H9 (cell line): ENCODE measurements around the gene CDH15. TPM values are rescaled to one million over a fixed set of nuclear protein-coding genes. Genes with fewer than 3 reads are reported as not detected.

Source experiments
- DNase-seq: peaks from one replicate; pipeline ENCODE4 v3.0.0-alpha.2; 2017
- H2AFZ ChIP-seq: one replicate; pipeline ENCODE4 v1.6.1; 2013; ENCODE audit warnings: mild to moderate bottlenecking, low read length, control low read depth, moderate library complexity
- H2AK5ac ChIP-seq: 2 replicates; pipeline ENCODE4 v1.6.1; 2013; ENCODE audit warnings: low read length, control low read depth, mixed read lengths; ENCODE audit not compliant: insufficient read length
- H2BK120ac ChIP-seq: one replicate; pipeline ENCODE4 v1.6.1; 2013; ENCODE audit warnings: low read depth, mild to moderate bottlenecking, low read length, control low read depth, inconsistent platforms; ENCODE audit not compliant: poor library complexity, severe bottlenecking
- H2BK12ac ChIP-seq: 2 replicates; pipeline ENCODE4 v1.6.1; 2013; ENCODE audit warnings: low read length, control low read depth, mixed read lengths, low read depth; ENCODE audit not compliant: insufficient read length
- H2BK15ac ChIP-seq: 2 replicates; pipeline ENCODE4 v1.6.1; 2013; ENCODE audit warnings: low read depth, low read length, control low read depth
- H2BK20ac ChIP-seq: one replicate; pipeline ENCODE4 v1.6.1; 2013; ENCODE audit warnings: low read depth, mild to moderate bottlenecking, low read length, control low read depth, inconsistent platforms; ENCODE audit not compliant: poor library complexity, severe bottlenecking
- H2BK5ac ChIP-seq: 2 replicates; pipeline ENCODE4 v1.6.1; 2013; ENCODE audit warnings: low read length, control low read depth, mixed read lengths; ENCODE audit not compliant: insufficient read length
- H3K14ac ChIP-seq: 2 replicates; pipeline ENCODE4 v1.6.1; 2013; ENCODE audit warnings: low read length, control low read depth; ENCODE audit not compliant: insufficient read depth
- H3K18ac ChIP-seq: 2 replicates; pipeline ENCODE4 v1.6.1; 2013; ENCODE audit warnings: low read depth, mild to moderate bottlenecking, mixed read lengths, low read length, control low read depth; ENCODE audit not compliant: insufficient read length
- H3K23ac ChIP-seq: 2 replicates; pipeline ENCODE4 v1.6.1; 2013; ENCODE audit warnings: low read length, control low read depth, mixed read lengths, low read depth; ENCODE audit not compliant: insufficient read length
- H3K23me2 ChIP-seq: 2 replicates; pipeline ENCODE4 v1.6.1; 2013; ENCODE audit warnings: low read depth, mild to moderate bottlenecking, mixed read lengths, low read length, control low read depth; ENCODE audit not compliant: insufficient read length, poor library complexity, severe bottlenecking
- H3K27ac ChIP-seq: 2 replicates; pipeline ENCODE4 v1.5.1; 2013; ENCODE audit warnings: low read length, control low read depth, mixed read lengths, low read depth; ENCODE audit not compliant: insufficient read length
- H3K27me3 ChIP-seq: 2 replicates; pipeline ENCODE4 v1.6.1; 2013; ENCODE audit warnings: low read length, control low read depth, inconsistent platforms; ENCODE audit not compliant: insufficient read depth
- H3K4ac ChIP-seq: 2 replicates; pipeline ENCODE4 v1.6.1; 2013; ENCODE audit warnings: low read depth, mild to moderate bottlenecking, control low read depth, inconsistent platforms, low read length, moderate library complexity
- H3K4me1 ChIP-seq: 2 replicates; pipeline ENCODE4 v1.6.1; 2013; ENCODE audit warnings: low read length, control low read depth, inconsistent platforms; ENCODE audit not compliant: insufficient read depth
- H3K4me2 ChIP-seq: 2 replicates; pipeline ENCODE4 v1.6.1; 2013; ENCODE audit warnings: low read length, control low read depth, mixed read lengths; ENCODE audit not compliant: insufficient read length, insufficient read depth
- H3K56ac ChIP-seq: 2 replicates; pipeline ENCODE4 v1.6.1; 2013; ENCODE audit warnings: low read depth, mild to moderate bottlenecking, mixed read lengths, low read length, control low read depth; ENCODE audit not compliant: insufficient read length
- H3K79me1 ChIP-seq: 2 replicates; pipeline ENCODE4 v1.6.1; 2013; ENCODE audit warnings: low read depth, mild to moderate bottlenecking, moderate library complexity, low read length, control low read depth, inconsistent platforms; ENCODE audit not compliant: insufficient read depth, poor library complexity, severe bottlenecking
- H3K79me2 ChIP-seq: 2 replicates; pipeline ENCODE4 v1.6.1; 2013; ENCODE audit warnings: low read length, control low read depth, inconsistent platforms; ENCODE audit not compliant: insufficient read depth
- H3K9ac ChIP-seq: 2 replicates; pipeline ENCODE4 v1.6.1; 2013; ENCODE audit warnings: low read length, control low read depth, mixed read lengths; ENCODE audit not compliant: insufficient read length; ENCODE audit errors: extremely low read depth
- H3K9me3 ChIP-seq: one replicate; pipeline ENCODE4 v1.6.1; 2013; ENCODE audit warnings: low read depth, low read length, inconsistent platforms; ENCODE audit not compliant: control insufficient read depth
- H3T11ph ChIP-seq: one replicate; pipeline ENCODE4 v1.6.1; 2013; ENCODE audit warnings: mild to moderate bottlenecking, low read length, control low read depth, inconsistent platforms
- H4K20me1 ChIP-seq: one replicate; pipeline ENCODE4 v1.6.1; 2013; ENCODE audit not compliant: control insufficient read depth, insufficient read length, insufficient read depth
- H4K5ac ChIP-seq: 2 replicates; pipeline ENCODE4 v1.6.1; 2013; ENCODE audit warnings: low read depth, mild to moderate bottlenecking, mixed read lengths, low read length, control low read depth; ENCODE audit not compliant: insufficient read length
- H4K8ac ChIP-seq: replicated peaks from 2 replicates; pipeline ENCODE4 v1.6.1; 2013; ENCODE audit warnings: low read length, control low read depth, mixed read lengths, low read depth; ENCODE audit not compliant: insufficient read length
- H4K91ac ChIP-seq: 2 replicates; pipeline ENCODE4 v1.6.1; 2013; ENCODE audit warnings: low read depth, mild to moderate bottlenecking, moderate library complexity, mixed read lengths, low read length, control low read depth; ENCODE audit not compliant: insufficient read length
- H3K27ac Mint-ChIP-seq, 3 experiments: 2 replicates in 2 of 3; 3 replicates in 1 of 3; pipeline ENCODE4 v1.8.0; 2020 to 2021; ENCODE audit warnings: mixed read lengths in 3 of 3, mild to moderate bottlenecking in 1 of 3, moderate library complexity in 1 of 3
- H3K27me3 Mint-ChIP-seq: 2 replicates; pipeline ENCODE4 v1.8.0; 2021; ENCODE audit warnings: low read depth, mild to moderate bottlenecking, moderate library complexity, mixed read lengths
- H3K36me3 Mint-ChIP-seq, 3 experiments: 2 replicates in 2 of 3; 3 replicates in 1 of 3; pipeline ENCODE4 v1.8.0; 2020 to 2021; ENCODE audit warnings: low read depth in 3 of 3, mixed read lengths in 3 of 3; ENCODE audit not compliant: insufficient read depth in 1 of 3
- H3K4me1 Mint-ChIP-seq, 2 experiments: 2 replicates each; pipeline ENCODE4 v1.8.0; 2020; ENCODE audit warnings: mixed read lengths in 2 of 2
- H3K4me3 Mint-ChIP-seq, 2 experiments: 2 replicates in 1 of 2; 3 replicates in 1 of 2; pipeline ENCODE4 v1.8.0; 2020 to 2021; ENCODE audit warnings: mild to moderate bottlenecking in 2 of 2, mixed read lengths in 2 of 2, moderate library complexity in 1 of 2
- H3K9me3 Mint-ChIP-seq, 2 experiments: 2 replicates in 1 of 2; 3 replicates in 1 of 2; pipeline ENCODE4 v1.8.0; 2020; ENCODE audit warnings: mild to moderate bottlenecking in 2 of 2, mixed read lengths in 2 of 2, moderate library complexity in 1 of 2
- CTCF ChIP-seq: fragments of 200-600 bp; sonication (generic); conservative IDR thresholded peaks from 3 replicates; pipeline ENCODE4 v1.8.0; 2021; ENCODE audit warnings: antibody characterized with exemption, mild to moderate bottlenecking
- WGBS: extraction: QIAGEN DNeasy Blood & Tissue Kit; methylation state at CpG from one replicate; pipeline ENCODE4 v1.1.7; 2013; ENCODE audit warnings: missing lambda C conversion rate, low lambda C conversion rate, mixed read lengths; ENCODE audit not compliant: insufficient read length; ENCODE audit errors: extremely low coverage; 5-methylcytosine and 5-hydroxymethylcytosine counted together
- total RNA-seq: library from RNA; stranded (reverse); gene quantifications from 2 replicates; pipeline ENCODE4 v1.2.1, GENCODE V29; 2021

Gene CDH15
- total RNA-seq, 1 experiment from 2014 or later = 0.28 TPM

GRCh38 chr16:89131783-89132182 lies 39.8 kb upstream of the CDH15 start:
- Histone ChIP-seq H3K4me2 (no peak overlapping the region), H3K56ac (no peak overlapping the region), H3K9me3 (no peaks in the 10 kb centered on the region), H2BK120ac (no peak overlapping the region), H4K5ac (no peak overlapping the region), H3K18ac (no peak overlapping the region), H2BK5ac (no peak overlapping the region), H3T11ph (no peak overlapping the region), H4K20me1 (no peaks in the 10 kb centered on the region), H2AFZ (no peak overlapping the region), H3K4ac (no peak overlapping the region), H3K23me2 (no peaks in the 10 kb centered on the region), H4K91ac (no peak overlapping the region), H3K27ac (no peak overlapping the region), H3K4me1 (no peaks in the 10 kb centered on the region), H4K8ac (no peak overlapping the region), H2AK5ac (no peak overlapping the region), H2BK15ac (no peak overlapping the region), H3K79me2 (no peaks in the 10 kb centered on the region), H3K14ac (no peak overlapping the region), H3K27me3 (no peaks in the 10 kb centered on the region), H2BK20ac (no peak overlapping the region), H3K9ac (no peak overlapping the region), H3K79me1 (no peaks in the 10 kb centered on the region), H2BK12ac (no peak overlapping the region), H3K23ac (no peak overlapping the region)
- Mint-ChIP-seq H3K9me3 (peaks cover 0 to 12% of the 10 kb centered on the region in 2 experiments; a peak in 2 of 5 replicates), H3K36me3 (peaks cover 20 to 42% (median 41%) of the 10 kb centered on the region in 3 experiments), H3K4me1 (peaks cover 3 to 6% of the 10 kb centered on the region in 2 experiments; a peak in 3 of 4 replicates), H3K27ac (no peak overlapping the region), H3K4me3 (no peak overlapping the region), H3K27me3 (no peaks in the 10 kb centered on the region; the same call in 1 of the 2 replicates)
- TF ChIP-seq CTCF = no peak
- no peak for DNase-seq
- no CpG with 5 or more reads among the region's 17 CpGs for WGBS
